ENCODE measurements around the gene XRN1.

XRN1 gene, protein sequence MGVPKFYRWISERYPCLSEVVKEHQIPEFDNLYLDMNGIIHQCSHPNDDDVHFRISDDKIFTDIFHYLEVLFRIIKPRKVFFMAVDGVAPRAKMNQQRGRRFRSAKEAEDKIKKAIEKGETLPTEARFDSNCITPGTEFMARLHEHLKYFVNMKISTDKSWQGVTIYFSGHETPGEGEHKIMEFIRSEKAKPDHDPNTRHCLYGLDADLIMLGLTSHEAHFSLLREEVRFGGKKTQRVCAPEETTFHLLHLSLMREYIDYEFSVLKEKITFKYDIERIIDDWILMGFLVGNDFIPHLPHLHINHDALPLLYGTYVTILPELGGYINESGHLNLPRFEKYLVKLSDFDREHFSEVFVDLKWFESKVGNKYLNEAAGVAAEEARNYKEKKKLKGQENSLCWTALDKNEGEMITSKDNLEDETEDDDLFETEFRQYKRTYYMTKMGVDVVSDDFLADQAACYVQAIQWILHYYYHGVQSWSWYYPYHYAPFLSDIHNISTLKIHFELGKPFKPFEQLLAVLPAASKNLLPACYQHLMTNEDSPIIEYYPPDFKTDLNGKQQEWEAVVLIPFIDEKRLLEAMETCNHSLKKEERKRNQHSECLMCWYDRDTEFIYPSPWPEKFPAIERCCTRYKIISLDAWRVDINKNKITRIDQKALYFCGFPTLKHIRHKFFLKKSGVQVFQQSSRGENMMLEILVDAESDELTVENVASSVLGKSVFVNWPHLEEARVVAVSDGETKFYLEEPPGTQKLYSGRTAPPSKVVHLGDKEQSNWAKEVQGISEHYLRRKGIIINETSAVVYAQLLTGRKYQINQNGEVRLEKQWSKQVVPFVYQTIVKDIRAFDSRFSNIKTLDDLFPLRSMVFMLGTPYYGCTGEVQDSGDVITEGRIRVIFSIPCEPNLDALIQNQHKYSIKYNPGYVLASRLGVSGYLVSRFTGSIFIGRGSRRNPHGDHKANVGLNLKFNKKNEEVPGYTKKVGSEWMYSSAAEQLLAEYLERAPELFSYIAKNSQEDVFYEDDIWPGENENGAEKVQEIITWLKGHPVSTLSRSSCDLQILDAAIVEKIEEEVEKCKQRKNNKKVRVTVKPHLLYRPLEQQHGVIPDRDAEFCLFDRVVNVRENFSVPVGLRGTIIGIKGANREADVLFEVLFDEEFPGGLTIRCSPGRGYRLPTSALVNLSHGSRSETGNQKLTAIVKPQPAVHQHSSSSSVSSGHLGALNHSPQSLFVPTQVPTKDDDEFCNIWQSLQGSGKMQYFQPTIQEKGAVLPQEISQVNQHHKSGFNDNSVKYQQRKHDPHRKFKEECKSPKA (N-terminal part only)

GRCh38 chr3:142447852-142448823, at the start of gene XRN1:
TSS of gene XRN1 (minus strand) at chr3:142448037. CDS start at chr3:142447944, 93 bp downstream.
- H3K4me1 Mint-ChIP-seq (ENCODE audit: low read depth) = peaks cover 49% of the 10 kb centered on the region
- H3K4me3 Mint-ChIP-seq = peak within 1 kb of the TSS; percentile 99
- H3K36me3 Mint-ChIP-seq (ENCODE audit: low read depth) = peaks cover 37% of the 10 kb centered on the region
- peak within 1 kb of the TSS; percentile 99 for H3K27ac Mint-ChIP-seq
- H3K9me3 Mint-ChIP-seq = no peaks in the 10 kb centered on the region
- no peaks in the 10 kb centered on the region for H3K27me3 Mint-ChIP-seq

DNA sequence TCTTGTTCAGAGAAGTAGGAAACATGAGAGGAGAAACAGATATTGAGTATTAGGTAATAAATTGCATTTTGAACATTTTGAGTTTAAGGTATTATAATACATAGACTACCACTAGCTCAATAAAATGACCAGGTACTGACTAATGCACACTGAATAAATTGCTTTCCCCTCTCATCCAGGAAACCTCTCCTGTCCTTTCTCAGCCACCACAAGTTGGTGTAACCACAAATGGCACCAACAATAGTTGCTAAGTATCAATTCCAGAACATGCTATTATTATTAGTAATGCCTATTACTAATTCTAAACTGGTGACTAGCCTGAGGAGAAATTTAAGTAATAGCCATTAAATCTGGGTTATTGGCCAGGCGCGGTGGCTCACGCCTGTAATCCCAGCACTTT, 47.3 kb upstream of the XRN1 start:
- no peak overlapping the region for H3K4me3 Mint-ChIP-seq
- H3K4me1 Mint-ChIP-seq (ENCODE audit: low read depth) = peaks cover 14% of the 10 kb centered on the region
- no peaks in the 10 kb centered on the region for H3K9me3 Mint-ChIP-seq
- H3K36me3 Mint-ChIP-seq (ENCODE audit: low read depth) = peaks cover 82% of the 10 kb centered on the region
- no peaks in the 10 kb centered on the region for H3K27me3 Mint-ChIP-seq
- no peak overlapping the region for H3K27ac Mint-ChIP-seq

DNA sequence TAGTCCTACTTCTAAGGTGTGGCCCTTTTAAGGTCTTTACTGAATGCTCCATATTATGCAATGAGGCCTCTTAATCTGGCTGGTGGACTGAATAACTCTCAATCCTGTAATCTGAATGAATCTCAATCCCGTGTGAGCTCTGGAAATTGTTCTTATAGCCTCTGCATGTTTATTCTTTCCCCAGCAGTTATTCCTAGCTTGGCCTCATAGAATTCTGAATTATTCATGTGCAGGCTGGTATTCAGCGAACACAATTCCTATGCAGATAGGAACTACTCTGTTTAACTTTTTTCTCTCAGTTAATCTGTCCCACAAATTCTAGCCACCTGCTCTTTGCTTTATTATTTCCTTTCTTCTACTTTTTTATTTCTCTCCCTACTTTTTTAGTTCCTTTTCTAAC, 44.3 kb upstream of the XRN1 start:
- no peak overlapping the region for H3K4me3 Mint-ChIP-seq
- H3K4me1 Mint-ChIP-seq (ENCODE audit: low read depth) = no peaks in the 10 kb centered on the region
- H3K27ac Mint-ChIP-seq = no peak overlapping the region
- H3K36me3 Mint-ChIP-seq (ENCODE audit: low read depth) = peaks cover 87% of the 10 kb centered on the region
- no peaks in the 10 kb centered on the region for H3K27me3 Mint-ChIP-seq
- H3K9me3 Mint-ChIP-seq = no peaks in the 10 kb centered on the region

GRCh38 chr3:142489572-142490323, 41.9 kb upstream of the XRN1 start:
- H3K4me1 Mint-ChIP-seq (ENCODE audit: low read depth) = no peaks in the 10 kb centered on the region
- H3K27me3 Mint-ChIP-seq = no peaks in the 10 kb centered on the region
- H3K4me3 Mint-ChIP-seq = no peak overlapping the region
- no peaks in the 10 kb centered on the region for H3K9me3 Mint-ChIP-seq
- peaks cover 89% of the 10 kb centered on the region for H3K36me3 Mint-ChIP-seq (ENCODE audit: low read depth)
- no peak overlapping the region for H3K27ac Mint-ChIP-seq

- Mint-ChIP-seq H3K27ac (no peak overlapping the region), H3K9me3 (no peaks in the 10 kb centered on the region), H3K27me3 (no peaks in the 10 kb centered on the region), H3K36me3 (ENCODE audit: low read depth) (peaks cover 89% of the 10 kb centered on the region), H3K4me1 (ENCODE audit: low read depth) (no peaks in the 10 kb centered on the region), H3K4me3 (no peak overlapping the region)
Measured at GRCh38 chr3:142484912-142485435, 37.1 kb upstream of the XRN1 start.

DNA sequence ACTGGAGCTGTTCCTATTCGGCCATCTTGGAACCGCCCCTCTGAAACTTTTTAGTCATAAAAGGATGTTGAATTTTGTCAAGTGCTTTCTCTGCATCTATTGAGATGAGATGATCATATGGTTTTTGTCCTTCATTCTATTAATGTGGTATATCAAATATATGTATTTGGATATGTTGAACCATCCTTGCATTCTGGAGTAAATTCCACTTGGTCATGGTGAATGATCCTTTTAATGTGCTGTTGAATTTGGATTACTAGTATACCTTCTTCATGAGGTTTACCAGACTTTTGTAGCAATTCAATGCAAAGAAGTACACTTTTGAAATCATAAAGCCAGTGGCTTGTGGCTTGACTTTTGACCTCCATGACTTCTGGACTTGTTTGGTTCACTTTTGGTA, 33.4 kb upstream of the XRN1 start:
- H3K4me3 Mint-ChIP-seq = no peak overlapping the region

DNA sequence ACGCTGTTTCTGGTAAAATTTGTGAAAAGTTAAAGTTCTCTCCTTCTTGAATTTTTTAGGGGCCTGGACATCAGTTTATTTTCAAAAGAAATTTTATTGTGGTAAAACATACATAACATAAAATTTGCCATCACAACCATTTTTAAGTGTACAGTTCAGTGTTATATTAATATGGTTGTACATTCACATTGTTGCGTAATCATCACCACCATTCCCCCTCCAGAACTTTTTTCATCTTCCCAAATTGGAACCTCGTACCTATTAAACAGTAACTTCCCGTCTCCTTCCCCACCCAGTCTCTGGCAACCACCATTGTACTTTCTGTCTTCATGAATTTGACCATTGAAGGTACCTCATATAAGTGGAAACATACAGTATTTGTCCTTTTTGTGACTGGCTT, 23.0 kb upstream of the XRN1 start:
- Mint-ChIP-seq H3K9me3 (no peaks in the 10 kb centered on the region), H3K36me3 (ENCODE audit: low read depth) (peaks cover 41% of the 10 kb centered on the region), H3K4me1 (ENCODE audit: low read depth) (no peaks in the 10 kb centered on the region), H3K4me3 (no peak overlapping the region), H3K27ac (no peak overlapping the region), H3K27me3 (no peaks in the 10 kb centered on the region)

More for the DNA sequence above, 33.4 kb upstream of the XRN1 start:
- H3K27ac Mint-ChIP-seq = no peak overlapping the region
- H3K36me3 Mint-ChIP-seq (ENCODE audit: low read depth) = peaks cover 74% of the 10 kb centered on the region
- no peaks in the 10 kb centered on the region for H3K4me1 Mint-ChIP-seq (ENCODE audit: low read depth)
- H3K27me3 Mint-ChIP-seq = no peaks in the 10 kb centered on the region
- peaks cover 6% of the 10 kb centered on the region for H3K9me3 Mint-ChIP-seq

DNA sequence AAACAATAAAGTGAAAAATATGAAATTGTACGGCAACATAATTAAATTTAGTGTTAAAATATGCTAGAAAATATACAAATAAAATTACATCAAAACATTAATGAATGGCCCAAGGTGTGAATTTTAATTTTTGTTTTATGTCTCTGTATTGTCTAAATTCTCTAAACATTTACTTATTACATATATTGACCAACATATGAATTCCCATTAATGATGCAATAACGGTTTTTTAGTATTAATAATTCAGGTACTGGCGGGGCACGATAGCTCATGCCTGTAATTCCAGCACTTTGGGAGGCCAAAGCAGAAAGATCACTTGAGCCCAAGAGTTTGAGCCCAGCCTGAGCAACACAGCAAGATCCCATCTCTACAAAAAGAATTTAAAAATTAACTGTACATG, 20.6 kb upstream of the XRN1 start:
- Mint-ChIP-seq H3K4me1 (ENCODE audit: low read depth) (no peaks in the 10 kb centered on the region), H3K27me3 (no peaks in the 10 kb centered on the region), H3K27ac (no peak overlapping the region)

DNA sequence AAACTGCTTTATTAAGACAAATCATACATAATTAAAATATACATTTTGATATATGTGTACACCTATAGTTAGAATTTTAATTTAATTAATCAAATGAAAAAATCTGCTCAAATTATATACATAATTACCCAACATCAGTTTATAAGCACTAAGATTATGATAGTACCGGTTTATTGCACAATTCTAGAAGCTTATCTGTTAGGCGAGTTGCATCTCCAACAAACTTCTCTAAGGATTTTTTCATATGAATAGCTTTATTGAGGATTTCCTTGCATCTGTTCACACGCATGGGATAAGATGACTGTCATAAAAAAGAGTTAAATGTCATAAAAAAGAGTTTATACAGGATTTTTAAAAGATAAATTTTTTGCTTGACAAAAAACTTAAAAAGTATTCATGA, 19.9 kb upstream of the XRN1 start:
- Mint-ChIP-seq H3K27ac (no peak overlapping the region), H3K36me3 (ENCODE audit: low read depth) (peaks cover 35% of the 10 kb centered on the region), H3K27me3 (no peaks in the 10 kb centered on the region), H3K4me3 (no peak overlapping the region), H3K9me3 (no peaks in the 10 kb centered on the region), H3K4me1 (ENCODE audit: low read depth) (no peaks in the 10 kb centered on the region)

More for the DNA sequence above, 20.6 kb upstream of the XRN1 start:
- Mint-ChIP-seq H3K9me3 (no peaks in the 10 kb centered on the region), H3K36me3 (ENCODE audit: low read depth) (peaks cover 41% of the 10 kb centered on the region), H3K4me3 (no peak overlapping the region)

DNA sequence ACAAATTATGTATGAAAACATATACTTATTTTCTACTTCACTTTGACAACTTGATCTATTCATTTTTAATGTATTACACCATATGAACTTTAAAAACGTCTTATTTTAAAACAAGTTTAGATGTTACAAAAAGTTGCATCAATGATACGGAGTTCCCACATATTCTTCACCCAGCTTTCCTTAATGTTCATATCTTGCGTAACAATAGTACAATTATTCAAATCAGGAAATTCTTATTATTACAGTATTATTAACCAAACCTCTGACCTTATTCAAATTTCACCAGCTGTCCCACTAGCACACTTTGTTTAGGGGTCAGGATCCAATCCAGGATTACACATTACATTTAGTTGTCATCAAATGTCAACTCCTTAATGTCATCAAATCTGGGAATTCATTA, 12.9 kb upstream of the XRN1 start:
- H3K27ac Mint-ChIP-seq = no peak overlapping the region
- no peaks in the 10 kb centered on the region for H3K27me3 Mint-ChIP-seq
- H3K36me3 Mint-ChIP-seq (ENCODE audit: low read depth) = peaks cover 54% of the 10 kb centered on the region
- no peaks in the 10 kb centered on the region for H3K4me1 Mint-ChIP-seq (ENCODE audit: low read depth)
- H3K9me3 Mint-ChIP-seq = no peaks in the 10 kb centered on the region
- no peak overlapping the region for H3K4me3 Mint-ChIP-seq

DNA sequence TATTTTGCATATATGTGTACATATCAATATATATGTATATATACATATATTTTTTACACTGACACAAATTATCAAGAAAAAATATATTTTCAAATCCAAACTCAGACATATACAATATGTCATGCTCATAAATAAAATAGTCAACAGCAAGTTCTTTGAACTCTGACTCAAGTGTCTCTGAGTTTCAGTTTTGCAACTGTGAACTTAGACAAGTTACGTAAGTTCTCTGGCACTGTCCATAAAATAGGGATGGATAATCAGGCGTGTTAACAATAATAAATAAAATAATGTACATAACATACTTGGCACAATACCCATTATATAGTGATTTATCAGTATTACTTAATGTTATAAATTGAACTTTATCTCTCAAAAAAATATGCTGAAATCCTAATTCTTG, 12.1 kb upstream of the XRN1 start:
- Mint-ChIP-seq H3K4me1 (ENCODE audit: low read depth) (no peaks in the 10 kb centered on the region), H3K36me3 (ENCODE audit: low read depth) (peaks cover 53% of the 10 kb centered on the region), H3K4me3 (no peak overlapping the region), H3K27ac (no peak overlapping the region), H3K27me3 (no peaks in the 10 kb centered on the region), H3K9me3 (no peaks in the 10 kb centered on the region)

- no peaks in the 10 kb centered on the region for H3K9me3 Mint-ChIP-seq
- peaks cover 53% of the 10 kb centered on the region for H3K36me3 Mint-ChIP-seq (ENCODE audit: low read depth)
- no peak overlapping the region for H3K27ac Mint-ChIP-seq
- no peaks in the 10 kb centered on the region for H3K27me3 Mint-ChIP-seq
- no peak overlapping the region for H3K4me3 Mint-ChIP-seq
- no peaks in the 10 kb centered on the region for H3K4me1 Mint-ChIP-seq (ENCODE audit: low read depth)
Measured at GRCh38 chr3:142459096-142459495, 11.3 kb upstream of the XRN1 start.

- peaks cover 45% of the 10 kb centered on the region for H3K36me3 Mint-ChIP-seq (ENCODE audit: low read depth)
- no peak overlapping the region for H3K4me3 Mint-ChIP-seq
- H3K27ac Mint-ChIP-seq = no peak overlapping the region
Measured at GRCh38 chr3:142450881-142451280, 3.0 kb upstream of the XRN1 start.

More at GRCh38 chr3:142450881-142451280, 3.0 kb upstream of the XRN1 start:
- H3K4me1 Mint-ChIP-seq (ENCODE audit: low read depth) = peaks cover 22% of the 10 kb centered on the region
- H3K27me3 Mint-ChIP-seq = no peaks in the 10 kb centered on the region
- no peaks in the 10 kb centered on the region for H3K9me3 Mint-ChIP-seq
